OCI-M2 (cell line): ENCODE results near the gene TM4SF1.
"Not testable (repeated sequence)": the region's sequence is repeated elsewhere in the genome, so short reads cannot be mapped to it uniquely, and the experiment has no call there.

ENCODE experiments used
- DNase-seq: peaks from one replicate; lab custom pipeline; 2025; ENCODE audit not compliant: unreplicated experiment; lab: John Stamatoyannopoulos, UW

TM4SF1 gene

GRCh38 chr3:149395107-149396089 lies 17.9 kb upstream of the TM4SF1 start:
- DNase-seq, result no peak

- DNase-seq, result no peak
These were observed 16.1 kb upstream of the TM4SF1 start for GRCh38 chr3:149393345-149394160.

GRCh38 chr3:149391960-149392359 lies 14.5 kb upstream of the TM4SF1 start:
- no peak for DNase-seq

DNA sequence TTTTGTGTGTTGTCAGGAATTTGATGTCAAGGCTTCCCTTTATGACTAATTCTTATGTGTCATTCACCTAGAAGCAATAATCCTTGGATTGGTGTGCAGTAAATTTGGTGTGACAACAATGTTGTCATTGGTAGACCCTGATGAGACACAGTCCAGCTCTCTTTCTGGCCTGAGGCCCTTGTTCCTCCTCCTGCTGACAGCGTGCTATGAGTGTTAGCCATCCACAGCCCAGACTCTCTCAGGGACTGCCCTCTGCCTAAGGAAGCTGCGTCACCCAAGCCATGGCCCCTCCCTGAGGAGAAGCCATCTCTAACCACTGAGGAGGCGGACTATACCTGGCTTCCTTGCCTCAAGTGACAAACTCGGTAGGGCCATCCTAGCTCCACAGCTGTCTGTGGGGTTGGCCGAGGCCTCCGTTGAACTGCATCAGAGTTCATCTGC lies 13.3 kb upstream of the TM4SF1 start:
- DNase-seq, result no peak

GRCh38 chr3:149390294-149390693 lies 12.8 kb upstream of the TM4SF1 start:
- DNase-seq, result no peak

GRCh38 chr3:149388531-149389417 lies 11.3 kb upstream of the TM4SF1 start:
- DNase-seq, result no peak

DNA sequence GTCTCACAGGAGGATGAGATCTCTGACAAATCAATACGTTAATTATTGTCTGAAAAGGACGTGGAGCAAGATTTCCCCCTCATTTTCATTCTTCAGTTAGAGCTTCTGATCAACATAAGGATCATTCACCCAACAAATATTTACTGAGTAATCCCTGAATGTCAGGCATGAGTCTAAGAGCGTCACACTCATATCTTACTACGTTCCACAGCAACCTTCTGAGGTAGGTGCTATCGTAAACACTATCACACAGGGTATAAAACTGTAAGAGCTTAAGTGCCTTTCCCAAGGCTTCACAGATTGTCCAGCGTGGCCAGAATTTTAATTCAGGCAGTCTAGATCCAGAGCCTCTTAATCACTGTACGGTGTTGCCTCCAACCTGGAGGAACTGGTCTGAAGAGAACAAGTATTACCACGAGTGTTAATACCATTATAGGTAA lies 10.6 kb upstream of the TM4SF1 start:
- no peak for DNase-seq

DNA sequence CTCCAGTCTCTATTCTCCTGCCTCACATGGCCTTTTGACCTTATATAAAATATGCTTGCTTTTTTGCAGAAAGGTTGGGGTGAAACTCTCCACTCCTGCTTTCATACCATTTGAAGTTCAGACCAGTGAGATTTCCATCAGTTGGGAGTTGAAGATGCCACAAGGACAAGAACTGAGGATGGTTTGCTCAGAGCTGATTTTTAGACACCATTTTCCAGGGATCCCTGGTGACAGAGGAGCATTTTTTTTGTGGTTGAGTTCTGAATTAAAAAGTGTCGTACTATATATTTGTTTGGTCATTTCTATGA lies 8.8 kb upstream of the TM4SF1 start:
- DNase-seq, result no peak

DNA sequence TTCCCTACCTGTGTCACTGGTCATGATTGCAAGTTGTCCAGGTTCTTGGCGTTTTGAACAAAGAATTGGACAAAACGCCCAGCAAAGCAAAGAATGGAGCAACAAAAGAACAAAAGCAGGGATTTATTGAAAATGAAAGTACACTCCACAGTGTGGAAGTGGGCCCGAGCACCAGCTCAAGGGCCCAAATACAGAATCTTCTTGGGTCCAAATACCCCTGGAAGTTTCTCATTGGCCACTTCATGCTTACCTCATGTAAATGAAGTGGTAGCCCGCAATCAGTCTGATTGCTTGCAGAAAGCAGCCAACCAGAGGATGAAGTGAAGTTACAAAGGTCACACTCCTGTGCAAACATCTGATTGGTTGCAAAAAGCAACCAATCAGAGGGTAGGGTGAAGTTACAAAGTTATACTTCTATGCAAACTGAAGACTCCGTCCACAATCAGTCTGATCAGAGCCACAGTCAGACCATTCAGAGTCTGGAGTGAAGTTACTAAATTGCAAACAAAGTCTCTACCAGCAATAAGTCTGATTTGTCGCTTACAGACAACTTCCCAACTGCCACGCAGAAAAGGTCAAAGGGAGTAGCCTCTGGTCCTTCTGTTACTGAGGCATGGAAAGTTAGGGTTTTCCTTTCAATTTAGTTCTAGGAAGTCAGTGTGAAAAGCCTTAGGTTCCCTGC lies 8.3 kb upstream of the TM4SF1 start:
- DNase-seq, result no peak

GRCh38 chr3:149384911-149385321 lies 7.5 kb upstream of the TM4SF1 start:
- DNase-seq, result no peak

DNA sequence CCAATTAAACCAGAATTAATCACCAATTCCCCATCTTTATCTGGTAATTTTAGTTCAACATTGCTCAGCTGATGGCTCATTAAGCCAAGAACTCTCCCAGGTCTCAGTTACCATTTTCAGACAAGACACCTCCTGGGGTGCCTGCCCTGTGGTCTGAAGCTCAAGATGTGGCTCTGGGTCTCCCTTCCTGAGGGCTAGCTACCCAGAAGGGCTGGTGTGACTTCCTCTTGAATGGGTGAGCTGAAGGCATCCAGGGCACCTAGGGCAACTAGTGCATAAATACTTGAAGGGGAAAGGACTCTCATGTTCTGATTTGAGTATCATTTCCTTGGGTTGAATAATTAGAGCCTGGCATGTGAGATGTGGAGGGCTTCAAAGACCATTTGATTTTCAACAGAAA lies 6.7 kb upstream of the TM4SF1 start:
- no peak for DNase-seq

DNA sequence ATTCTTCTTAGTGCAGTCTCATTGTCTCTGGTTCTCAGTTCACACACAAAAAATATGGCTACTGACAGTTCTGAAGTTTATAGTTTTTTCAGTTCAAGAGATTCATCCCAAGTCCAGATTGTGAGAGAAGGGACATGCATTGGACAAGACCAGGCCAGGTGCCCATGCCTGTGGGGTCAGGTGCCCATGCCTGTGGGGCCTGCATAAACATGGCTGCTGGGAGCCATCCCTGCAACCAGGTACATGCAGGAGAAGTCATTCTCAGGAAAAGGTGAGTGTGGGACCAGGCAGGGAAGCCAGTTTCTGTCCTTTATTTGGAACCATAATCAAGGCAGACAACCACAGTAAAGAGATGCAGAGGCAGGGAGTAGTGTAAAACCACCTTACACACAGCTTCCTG lies 6.3 kb upstream of the TM4SF1 start:
- DNase-seq, result no peak

- DNase-seq, result no peak
These were observed 5.1 kb upstream of the TM4SF1 start for GRCh38 chr3:149382518-149382917.

DNA sequence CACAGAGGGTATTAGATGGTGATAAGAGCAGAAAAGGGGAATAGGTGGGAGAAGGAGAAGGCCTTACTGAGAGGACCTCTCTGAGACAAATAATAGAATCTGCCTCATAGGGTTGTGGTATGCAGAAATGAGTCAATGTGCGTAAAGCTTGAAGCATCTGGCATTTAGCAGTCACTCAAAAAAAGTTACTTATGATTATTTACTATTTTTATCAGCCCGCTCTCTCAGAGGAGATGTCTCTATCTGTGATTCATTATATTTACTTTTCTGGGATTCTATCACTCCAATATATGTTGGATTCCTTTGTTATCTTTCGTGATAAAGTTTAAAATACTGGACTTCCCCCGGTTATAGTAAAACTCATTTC lies 4.6 kb upstream of the TM4SF1 start:
- DNase-seq, result no peak

GRCh38 chr3:149381173-149382100 lies 4.0 kb upstream of the TM4SF1 start:
- no peak for DNase-seq

DNA sequence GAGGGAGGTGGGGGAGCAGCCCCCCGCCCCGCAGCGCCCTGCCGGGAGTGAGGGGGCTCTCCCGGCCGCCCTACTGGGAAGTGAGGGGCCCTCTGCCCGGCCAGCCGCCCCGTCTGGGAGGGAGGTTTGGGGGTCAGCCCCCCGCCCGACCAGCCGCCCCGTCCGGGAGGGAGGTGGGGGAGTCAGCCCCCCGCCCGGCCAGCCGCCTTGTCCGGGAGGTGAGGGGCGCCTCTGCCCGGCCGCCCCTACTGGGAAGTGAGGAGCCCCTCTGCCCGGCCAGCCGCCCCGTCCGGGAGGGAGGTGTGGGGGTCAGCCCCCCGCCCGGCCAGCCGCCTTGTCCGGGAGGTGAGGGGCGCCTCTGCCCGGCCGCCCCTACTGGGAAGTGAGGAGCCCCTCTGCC lies 2.8 kb upstream of the TM4SF1 start:
- DNase-seq, result not testable (repeated sequence)

- no peak for DNase-seq
These were observed 1.2 kb upstream of the TM4SF1 start for GRCh38 chr3:149378478-149379309.

GRCh38 chr3:149376718-149377407 lies 586 bp downstream of the TM4SF1 start:
- DNase-seq, result no peak
